Measurements from ENCODE around the gene MVD. TPM values are rescaled to one million over a fixed set of nuclear protein-coding genes. Genes with fewer than 3 reads are reported as not detected.

Gene MVD
- total RNA-seq, 4 donors from 2014 or later = 10.9 to 27.5 (median 16.3) TPM

- ATAC-seq (ENCODE audit: low FRiP score) = no peak
- DNase-seq (ENCODE audit: low spot score) = no peak
Observed at GRCh38 chr16:88605186-88606147, 57.4 kb downstream of the MVD start.

GRCh38 chr16:88602091-88602490 lies 60.8 kb downstream of the MVD start:
- TF ChIP-seq, protein P1, sequence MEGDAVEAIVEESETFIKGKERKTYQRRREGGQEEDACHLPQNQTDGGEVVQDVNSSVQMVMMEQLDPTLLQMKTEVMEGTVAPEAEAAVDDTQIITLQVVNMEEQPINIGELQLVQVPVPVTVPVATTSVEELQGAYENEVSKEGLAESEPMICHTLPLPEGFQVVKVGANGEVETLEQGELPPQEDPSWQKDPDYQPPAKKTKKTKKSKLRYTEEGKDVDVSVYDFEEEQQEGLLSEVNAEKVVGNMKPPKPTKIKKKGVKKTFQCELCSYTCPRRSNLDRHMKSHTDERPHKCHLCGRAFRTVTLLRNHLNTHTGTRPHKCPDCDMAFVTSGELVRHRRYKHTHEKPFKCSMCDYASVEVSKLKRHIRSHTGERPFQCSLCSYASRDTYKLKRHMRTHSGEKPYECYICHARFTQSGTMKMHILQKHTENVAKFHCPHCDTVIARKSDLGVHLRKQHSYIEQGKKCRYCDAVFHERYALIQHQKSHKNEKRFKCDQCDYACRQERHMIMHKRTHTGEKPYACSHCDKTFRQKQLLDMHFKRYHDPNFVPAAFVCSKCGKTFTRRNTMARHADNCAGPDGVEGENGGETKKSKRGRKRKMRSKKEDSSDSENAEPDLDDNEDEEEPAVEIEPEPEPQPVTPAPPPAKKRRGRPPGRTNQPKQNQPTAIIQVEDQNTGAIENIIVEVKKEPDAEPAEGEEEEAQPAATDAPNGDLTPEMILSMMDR (IDR thresholded peaks at IDR 0.05) = no peak
- no peak for DNase-seq (ENCODE audit: low spot score)
- no peak for ATAC-seq (ENCODE audit: low FRiP score)

More at GRCh38 chr16:88605186-88606147, 57.4 kb downstream of the MVD start:
- TF ChIP-seq, protein P1 (IDR thresholded peaks at IDR 0.05) = no peak

Other genes starting within 250 kb of the MVD start
- 1 to 10 TPM in 2 of 4 donors, under 1 TPM in 2; 0.50 to 4.0 (median 1.3) TPM for gene ZFPM1, start 209.8 kb downstream of the MVD start, total RNA-seq
- gene ZC3H18, start 92.7 kb downstream of the MVD start, total RNA-seq = 10 to 100 TPM; 10.6 to 25.6 (median 17.8) TPM
- not detected for gene IL17C, start 24.5 kb downstream of the MVD start, total RNA-seq
- gene CYBA, start 12.0 kb downstream of the MVD start, total RNA-seq = 100 to 1,000 TPM; 174 to 329 (median 245) TPM
- gene SNAI3, start 23.4 kb upstream of the MVD start, total RNA-seq = 1 to 10 TPM in 2 of 4 donors, under 1 TPM in 2; 0.37 to 2.3 (median 0.99) TPM
- 10 to 100 TPM; 13.5 to 36.4 (median 20.2) TPM for gene RNF166, start 43.3 kb upstream of the MVD start, total RNA-seq
- gene CTU2, start 43.4 kb upstream of the MVD start, total RNA-seq = 10 to 100 TPM in 2 of 4 donors, 1 to 10 TPM in 2; 6.8 to 23.7 (median 10.2) TPM
- 100 to 1,000 TPM; 151 to 315 (median 249) TPM for gene PIEZO1, start 122.1 kb upstream of the MVD start, total RNA-seq
- gene CDT1, start 140.7 kb upstream of the MVD start, total RNA-seq = 1 to 10 TPM in 2 of 4 donors, under 1 TPM in 2; 0.19 to 3.5 (median 1.6) TPM
- 100 to 1,000 TPM in 3 of 4 donors, 10 to 100 TPM in 1; 94.4 to 127 (median 115) TPM for gene APRT, start 148.8 kb upstream of the MVD start, total RNA-seq
- 10 to 100 TPM; 15.0 to 32.0 (median 23.4) TPM for gene GALNS, start 193.9 kb upstream of the MVD start, total RNA-seq
- 10 to 100 TPM; 25.3 to 49.4 (median 39.7) TPM for gene TRAPPC2L, start 194.0 kb upstream of the MVD start, total RNA-seq
- not detected for gene PABPN1L, start 203.6 kb upstream of the MVD start, total RNA-seq